Neural crest cell (in vitro differentiated cells): ENCODE measurements around the gene NRXN3. TPM values are rescaled to one million over a fixed set of nuclear protein-coding genes. Genes with fewer than 3 reads are reported as not detected.
A peak's percentile ranks its signal among the peaks of the same experiment; 100 is the strongest.

Experiments used
- DNase-seq: peaks from one replicate; pipeline ENCODE4 v3.0.0; 2021; ENCODE audit warnings: low read depth, mixed read lengths, low spot score
- H3K27ac Mint-ChIP-seq: one replicate; pipeline ENCODE4 v1.8.0; 2021; ENCODE audit warnings: mild to moderate bottlenecking, mixed read lengths; ENCODE audit not compliant: unreplicated experiment
- H3K27me3 Mint-ChIP-seq: 2 replicates; pipeline ENCODE4 v1.8.0; 2021; ENCODE audit warnings: low read depth, mild to moderate bottlenecking, mixed read lengths
- H3K36me3 Mint-ChIP-seq: 2 replicates; pipeline ENCODE4 v1.8.0; 2021; ENCODE audit warnings: low read depth, mild to moderate bottlenecking, mixed read lengths
- H3K4me1 Mint-ChIP-seq: 2 replicates; pipeline ENCODE4 v1.8.0; 2021; ENCODE audit warnings: mixed read lengths
- H3K4me3 Mint-ChIP-seq: one replicate; pipeline ENCODE4 v1.8.0; 2021; ENCODE audit warnings: mild to moderate bottlenecking, mixed read lengths
- H3K9me3 Mint-ChIP-seq: 2 replicates; pipeline ENCODE4 v1.8.0; 2021; ENCODE audit warnings: mixed read lengths
- CTCF ChIP-seq: fragments of 200-600 bp; sonication (generic); conservative IDR thresholded peaks from 2 replicates; pipeline ENCODE4 v1.5.0; 2021; ENCODE audit warnings: antibody characterized with exemption, mild to moderate bottlenecking
- total RNA-seq: library from RNA; stranded (reverse); gene quantifications from 2 replicates; pipeline ENCODE4 v1.2.1, GENCODE V29; 2021

The NRXN3 gene
- total RNA-seq, 1 donor from 2014 or later, result 2.5 TPM

GRCh38 chr14:79178719-79179118 lies 1008.5 kb downstream of the NRXN3 start:
- H3K9me3 Mint-ChIP-seq, result no peaks in the 10 kb centered on the region

DNA sequence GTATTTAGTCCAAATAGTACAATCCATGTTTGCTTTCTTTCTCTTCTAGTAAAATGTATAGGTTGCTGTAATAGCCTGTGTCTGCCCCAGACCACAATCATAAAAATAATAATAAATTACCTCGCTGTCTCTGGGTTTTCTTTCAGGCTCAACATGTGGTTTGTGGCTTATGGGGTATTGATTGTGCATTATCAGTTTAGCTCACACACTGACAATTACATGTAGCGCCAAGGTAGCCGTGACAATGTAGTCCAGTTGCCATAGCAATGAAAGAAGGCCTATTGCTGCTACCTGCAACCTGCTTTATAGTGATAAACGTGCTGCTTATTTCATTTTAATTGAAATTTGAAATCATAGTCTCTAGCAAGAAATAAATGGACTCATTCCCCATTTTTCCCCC lies 1009.8 kb downstream of the NRXN3 start:
- no peaks in the 10 kb centered on the region for H3K36me3 Mint-ChIP-seq
- no peaks in the 10 kb centered on the region for H3K27me3 Mint-ChIP-seq
- H3K27ac Mint-ChIP-seq, result no peak overlapping the region
- H3K4me3 Mint-ChIP-seq, result no peak overlapping the region
- H3K9me3 Mint-ChIP-seq, result no peaks in the 10 kb centered on the region
- no peaks in the 10 kb centered on the region for H3K4me1 Mint-ChIP-seq
- no peak for TF ChIP-seq CTCF
- DNase-seq, result no peak

More at GRCh38 chr14:79178719-79179118, 1008.5 kb downstream of the NRXN3 start:
- Mint-ChIP-seq H3K27ac (no peak overlapping the region), H3K36me3 (no peaks in the 10 kb centered on the region), H3K4me1 (no peaks in the 10 kb centered on the region), H3K27me3 (no peaks in the 10 kb centered on the region), H3K4me3 (no peak overlapping the region)
- no peak for DNase-seq
- TF ChIP-seq CTCF, result no peak

- Mint-ChIP-seq H3K4me1 (no peaks in the 10 kb centered on the region), H3K27ac (no peak overlapping the region), H3K4me3 (no peak overlapping the region), H3K27me3 (no peaks in the 10 kb centered on the region), H3K36me3 (no peaks in the 10 kb centered on the region), H3K9me3 (no peaks in the 10 kb centered on the region)
- no peak for TF ChIP-seq CTCF
- DNase-seq, result no peak
Observed at GRCh38 chr14:79180656-79181055, 1010.5 kb downstream of the NRXN3 start.

DNA sequence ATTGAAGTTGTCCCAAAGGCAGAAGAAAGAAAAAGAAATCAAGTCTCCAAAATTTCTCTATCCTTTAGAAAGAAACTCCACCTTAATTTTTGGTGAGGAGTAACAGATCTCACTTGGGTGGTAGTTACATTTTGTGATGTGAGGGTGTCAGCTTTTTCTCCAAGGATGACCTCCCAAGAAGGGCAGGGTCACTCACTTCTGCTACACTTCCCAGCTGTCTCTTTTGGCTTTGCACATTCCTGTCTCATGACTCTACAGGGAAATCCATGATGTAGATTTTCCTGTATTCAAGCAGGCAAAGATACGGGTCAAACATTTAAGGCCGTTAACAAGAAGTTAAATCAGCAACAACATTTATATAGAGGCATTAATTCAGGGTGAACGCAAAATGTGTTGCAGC lies 1016.4 kb downstream of the NRXN3 start:
- no peak for TF ChIP-seq CTCF
- H3K4me3 Mint-ChIP-seq, result no peak overlapping the region
- no peak overlapping the region for H3K27ac Mint-ChIP-seq
- no peaks in the 10 kb centered on the region for H3K36me3 Mint-ChIP-seq
- H3K27me3 Mint-ChIP-seq, result no peaks in the 10 kb centered on the region
- no peaks in the 10 kb centered on the region for H3K4me1 Mint-ChIP-seq
- no peak for DNase-seq
- H3K9me3 Mint-ChIP-seq, result no peaks in the 10 kb centered on the region

DNA sequence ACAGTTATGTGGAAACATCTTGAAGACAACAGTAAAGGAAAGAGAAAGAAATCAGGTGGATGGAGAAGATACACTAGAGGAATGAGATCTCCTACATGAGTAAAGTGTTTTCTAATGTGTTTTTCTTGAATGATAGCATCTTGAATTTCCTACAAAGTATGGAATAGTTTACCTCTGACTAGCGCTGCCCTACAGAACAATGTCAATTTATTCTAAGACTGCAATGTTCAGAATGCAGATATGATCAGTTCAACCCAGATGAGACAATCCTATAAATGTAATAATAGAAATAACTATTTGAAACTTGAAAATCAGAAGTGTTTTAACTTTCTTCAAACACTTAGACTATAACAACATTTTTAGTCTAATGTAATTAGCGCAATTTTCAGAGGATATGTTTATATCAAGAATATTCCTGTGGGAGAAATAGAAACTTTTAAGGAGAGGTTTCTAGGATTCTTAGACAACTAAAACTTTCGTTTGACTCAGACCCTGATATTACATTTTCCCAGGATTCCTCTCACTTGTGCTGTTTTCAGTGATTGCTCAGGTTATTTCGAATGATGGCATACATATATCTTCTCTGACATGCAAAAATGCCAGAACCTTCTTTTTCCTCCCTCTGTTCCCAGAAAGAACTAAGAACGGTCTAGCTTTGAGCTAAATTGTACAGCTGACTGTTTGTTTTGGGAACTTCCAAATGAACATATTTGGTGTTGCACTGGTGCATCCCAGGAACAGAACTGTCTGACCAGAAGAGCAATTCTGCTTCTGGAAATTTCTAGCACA lies 1023.7 kb downstream of the NRXN3 start:
- H3K4me3 Mint-ChIP-seq, result no peak overlapping the region
- DNase-seq, result no peak
- H3K9me3 Mint-ChIP-seq, result no peaks in the 10 kb centered on the region
- H3K36me3 Mint-ChIP-seq, result no peaks in the 10 kb centered on the region
- TF ChIP-seq CTCF, result no peak
- H3K27me3 Mint-ChIP-seq, result no peaks in the 10 kb centered on the region
- peaks cover 11% of the 10 kb centered on the region for H3K4me1 Mint-ChIP-seq
- peak overlapping the region; percentile 4 for H3K27ac Mint-ChIP-seq
